Kidney capillary endothelial cell (primary cell): ENCODE results near the gene MIB1.

ENCODE experiments used
- DNase-seq: peaks from one replicate; pipeline ENCODE4 v3.0.0-alpha.2; 2018; ENCODE audit warnings: low spot score

Gene MIB1

DNA sequence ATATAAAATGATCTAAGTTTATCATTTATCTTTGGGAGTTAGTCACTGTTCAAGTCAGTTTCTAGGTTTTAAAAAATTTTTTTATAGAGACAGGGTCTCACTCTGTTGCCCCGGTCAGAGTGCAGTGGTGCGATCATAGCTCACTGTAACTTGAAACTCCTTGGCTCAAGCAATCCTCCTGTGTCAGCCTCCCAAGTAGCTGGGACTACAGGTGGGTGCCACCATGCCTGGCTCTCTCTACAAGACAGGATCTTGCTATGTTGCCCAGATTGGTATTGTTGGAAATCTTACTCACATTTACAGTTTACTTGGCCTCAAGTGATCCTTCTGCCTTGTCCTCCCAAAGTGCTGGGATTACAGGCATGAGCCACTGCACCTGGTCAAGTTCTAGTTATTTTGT lies 74.5 kb downstream of the MIB1 start:
- no peak for DNase-seq

DNA sequence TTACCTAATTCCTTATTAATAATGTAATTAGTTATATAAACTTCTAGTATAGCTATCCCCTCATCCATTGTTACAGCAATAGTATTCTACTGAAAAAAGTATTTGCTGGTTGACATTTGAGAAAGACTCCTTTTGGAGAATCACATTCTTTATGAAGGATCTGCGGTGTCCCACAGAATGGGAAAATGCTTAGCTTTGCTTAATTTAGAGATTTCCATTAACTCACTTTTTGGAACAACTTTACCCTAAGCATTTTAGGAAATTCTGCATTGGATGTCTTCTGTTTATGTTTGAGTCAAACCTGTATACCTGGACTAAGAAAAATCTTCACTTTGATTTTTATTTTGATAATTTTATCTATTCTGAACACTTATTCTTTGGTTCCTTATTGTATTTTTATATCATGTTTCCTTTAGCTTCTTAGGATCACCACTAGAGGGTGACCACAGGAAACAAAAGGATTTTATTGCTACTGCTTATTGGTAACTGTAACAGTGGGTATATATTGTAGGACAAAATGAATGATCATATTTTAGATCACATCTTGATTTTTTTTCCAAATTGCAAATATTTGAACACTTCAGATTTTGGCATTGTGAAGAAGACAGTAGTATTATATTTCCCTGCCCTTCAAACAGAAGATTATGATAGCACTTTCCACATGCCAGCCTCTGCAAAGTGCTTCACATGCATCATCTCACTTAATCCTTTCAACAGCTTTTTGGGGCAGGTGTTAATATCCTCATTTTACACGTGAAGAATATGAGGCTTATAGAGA lies 79.6 kb downstream of the MIB1 start:
- DNase-seq = peak; percentile 20

GRCh38 chr18:21820811-21821143 lies 80.2 kb downstream of the MIB1 start:
- DNase-seq = no peak

GRCh38 chr18:21823848-21824247 lies 83.3 kb downstream of the MIB1 start:
- no peak for DNase-seq

DNA sequence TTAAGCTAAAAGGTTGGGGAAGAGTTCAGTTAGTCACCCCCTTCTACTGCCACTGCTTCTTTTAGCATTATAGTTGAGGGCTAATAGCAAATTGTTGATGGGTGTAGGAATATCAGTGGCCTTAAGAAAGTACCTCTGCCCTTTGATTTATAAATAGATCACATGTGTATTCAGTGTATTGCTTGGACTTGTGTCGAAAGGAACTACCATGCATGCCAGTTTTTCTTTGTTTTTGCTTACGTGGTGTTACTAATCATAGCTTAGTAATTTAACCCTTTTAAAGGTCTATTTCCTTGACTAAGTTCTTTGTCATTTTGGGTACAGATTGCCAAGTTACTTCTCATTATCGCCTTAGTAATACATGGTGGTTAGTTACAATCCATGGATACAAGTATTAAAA lies 85.6 kb downstream of the MIB1 start:
- DNase-seq = peak; percentile 45

GRCh38 chr18:21826641-21827302 lies 86.2 kb downstream of the MIB1 start:
- DNase-seq = no peak

DNA sequence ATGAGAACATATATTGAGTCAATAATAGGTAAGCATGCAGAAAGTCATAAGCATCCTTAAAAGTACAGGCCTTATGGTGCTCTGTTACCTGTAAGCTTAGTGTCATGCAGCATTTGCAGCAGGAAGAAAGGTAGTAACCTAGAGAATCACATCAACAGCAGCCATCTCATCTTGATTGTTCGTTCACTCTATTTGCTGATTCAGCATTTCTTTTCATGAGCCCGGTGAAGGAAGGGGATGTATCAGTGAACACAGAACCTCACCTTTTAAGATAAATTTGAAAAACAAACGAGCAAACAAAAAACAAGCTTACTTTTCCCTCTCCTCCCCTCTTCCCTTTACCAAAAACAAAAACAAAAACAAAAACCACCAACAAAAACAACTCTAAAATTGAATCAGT lies 89.9 kb downstream of the MIB1 start:
- no peak for DNase-seq

- no peak for DNase-seq
These were observed 90.8 kb downstream of the MIB1 start for GRCh38 chr18:21831413-21831831.

DNA sequence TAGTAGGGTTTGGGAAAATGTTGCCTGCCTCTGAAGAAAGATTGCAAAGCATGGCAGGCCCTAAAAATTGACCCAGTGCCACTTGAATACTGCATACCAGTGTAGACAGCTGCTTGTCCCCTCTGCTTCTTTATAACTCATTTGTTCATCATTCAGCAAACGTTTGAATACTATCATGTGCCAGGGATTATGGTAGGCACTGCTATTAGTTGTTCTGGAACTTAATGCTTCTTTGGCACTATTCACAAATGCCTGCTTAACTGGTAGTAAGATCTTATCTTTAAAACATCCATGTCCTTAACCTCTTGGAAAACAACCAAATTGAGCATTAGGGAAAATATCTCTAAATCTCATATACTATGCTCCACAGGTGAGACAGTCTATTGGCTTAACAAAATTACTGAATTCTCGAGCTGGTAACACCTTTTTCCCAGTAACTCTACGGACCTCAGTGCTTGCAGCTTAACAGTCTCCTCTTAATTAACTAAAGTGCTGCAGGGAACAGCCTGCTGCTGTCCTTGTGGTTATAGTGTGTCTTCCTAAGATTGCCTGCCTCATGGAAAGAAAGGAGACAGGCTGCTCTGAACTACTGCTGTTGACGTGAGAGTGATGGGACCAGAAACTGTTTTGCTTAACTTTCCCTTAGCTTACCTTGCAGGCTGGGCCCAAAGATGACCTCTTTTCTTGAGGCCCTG lies 93.2 kb downstream of the MIB1 start:
- no peak for DNase-seq

- peak; percentile 30 for DNase-seq
These were observed 93.7 kb downstream of the MIB1 start for GRCh38 chr18:21834299-21834660.

DNA sequence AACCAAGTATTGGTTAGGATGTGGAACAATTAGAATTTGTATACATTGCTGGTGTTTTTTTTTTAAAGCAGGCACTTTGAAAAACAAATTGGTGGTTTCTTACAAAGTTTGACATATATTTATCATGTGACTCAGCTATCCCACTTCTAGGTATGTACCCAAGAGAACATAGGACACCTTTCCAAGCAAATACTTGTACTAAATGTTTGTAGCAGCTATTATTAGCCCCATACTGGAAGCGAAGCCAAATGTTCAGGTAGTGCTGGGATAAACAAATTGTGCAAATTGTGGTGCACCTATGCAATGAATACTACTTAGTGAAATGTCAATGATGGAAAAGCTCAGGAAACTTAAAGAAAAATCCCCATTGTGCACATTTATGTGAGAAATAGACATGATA lies 101.0 kb downstream of the MIB1 start:
- DNase-seq = no peak

GRCh38 chr18:21843341-21843740 lies 102.7 kb downstream of the MIB1 start:
- DNase-seq = no peak

DNA sequence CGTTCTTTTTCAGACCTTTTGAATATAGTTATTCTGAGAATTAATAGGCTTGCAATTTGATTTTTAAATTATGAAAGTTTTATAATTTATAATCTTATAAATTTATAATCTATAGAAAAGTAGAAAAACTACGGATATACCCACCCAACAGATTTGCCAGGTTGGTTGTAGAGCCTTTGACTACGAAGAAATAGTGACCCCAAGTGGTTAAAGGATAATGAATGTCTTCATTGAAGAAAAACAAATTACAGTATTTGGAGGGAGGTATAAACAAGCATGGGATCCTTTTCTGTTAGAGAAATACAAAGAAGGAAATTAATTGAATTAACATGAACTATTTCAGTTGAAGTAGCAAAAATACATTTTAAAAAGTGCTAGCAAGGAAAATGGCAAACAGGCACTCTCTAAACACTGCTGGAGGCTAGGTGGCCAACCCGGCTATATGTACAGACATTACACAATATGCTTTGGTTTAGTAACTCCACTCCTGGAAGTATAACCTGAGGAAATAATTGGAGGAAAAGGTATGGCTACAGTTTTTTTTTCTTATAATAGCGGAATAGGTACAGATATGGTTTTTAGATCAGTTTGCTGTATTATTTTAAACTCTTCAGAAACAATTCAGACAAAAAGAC lies 110.9 kb downstream of the MIB1 start:
- peak; percentile 8 for DNase-seq

- DNase-seq = no peak
These were observed 112.4 kb downstream of the MIB1 start for GRCh38 chr18:21853016-21853415.

DNA sequence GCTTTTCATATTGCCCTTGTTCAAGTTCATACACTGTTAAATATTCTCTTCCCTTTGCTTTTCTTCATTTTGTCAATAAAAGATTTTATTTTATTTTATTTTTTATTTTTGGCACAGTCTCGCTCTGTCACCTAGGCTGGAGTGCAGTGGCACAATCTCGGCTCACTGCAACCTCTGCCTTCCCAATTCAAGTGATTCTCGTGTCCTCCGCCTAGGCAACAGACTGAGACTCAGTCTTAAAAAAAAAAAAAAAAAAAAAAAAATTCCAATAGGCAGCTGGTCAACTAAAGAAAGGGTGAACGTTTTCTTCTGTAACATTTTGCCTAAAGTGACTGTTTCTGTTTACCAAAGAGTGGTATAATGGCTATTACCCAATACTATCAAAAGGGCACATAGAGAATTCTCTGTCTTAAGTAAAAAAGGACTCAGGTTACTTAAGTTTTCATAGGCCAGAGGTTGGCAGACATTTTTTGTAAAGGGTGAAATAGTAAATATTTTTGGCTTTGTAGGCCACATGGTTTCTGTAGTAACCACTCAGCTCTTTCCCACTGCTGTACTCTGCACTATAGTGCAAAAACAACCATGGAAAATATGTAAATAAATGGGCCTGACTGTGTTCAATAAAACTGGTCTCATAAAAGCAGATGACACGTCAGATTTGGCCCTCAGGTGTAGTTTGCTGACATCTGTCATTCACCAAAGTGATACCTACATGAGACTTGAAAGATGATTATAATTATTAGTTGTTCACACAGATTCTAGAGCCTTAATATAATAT lies 113.4 kb downstream of the MIB1 start:
- no peak for DNase-seq

- no peak for DNase-seq
These were observed 114.8 kb downstream of the MIB1 start for GRCh38 chr18:21855432-21855831.

GRCh38 chr18:21857871-21858270 lies 117.3 kb downstream of the MIB1 start:
- DNase-seq = no peak

DNA sequence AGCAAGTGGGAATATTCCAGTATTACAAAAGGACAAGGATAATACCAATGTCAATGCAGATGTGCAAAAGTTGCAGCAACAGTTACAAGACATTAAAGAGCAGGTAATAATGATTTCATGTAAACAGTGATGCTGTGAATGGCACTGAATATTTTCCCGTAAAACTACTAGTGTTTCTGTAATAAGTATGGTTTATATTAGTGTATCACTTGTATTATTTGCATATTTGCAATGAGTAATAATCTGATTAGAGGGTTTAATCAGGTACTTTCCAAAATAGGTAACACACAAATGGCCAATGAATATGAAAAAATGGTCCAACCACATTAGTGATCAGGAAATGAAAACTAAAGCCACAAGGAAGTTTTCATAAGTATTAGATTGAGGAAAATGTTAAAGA lies 118.0 kb downstream of the MIB1 start:
- DNase-seq = no peak

- no peak for DNase-seq
These were observed 123.8 kb downstream of the MIB1 start for GRCh38 chr18:21864386-21864785.

DNA sequence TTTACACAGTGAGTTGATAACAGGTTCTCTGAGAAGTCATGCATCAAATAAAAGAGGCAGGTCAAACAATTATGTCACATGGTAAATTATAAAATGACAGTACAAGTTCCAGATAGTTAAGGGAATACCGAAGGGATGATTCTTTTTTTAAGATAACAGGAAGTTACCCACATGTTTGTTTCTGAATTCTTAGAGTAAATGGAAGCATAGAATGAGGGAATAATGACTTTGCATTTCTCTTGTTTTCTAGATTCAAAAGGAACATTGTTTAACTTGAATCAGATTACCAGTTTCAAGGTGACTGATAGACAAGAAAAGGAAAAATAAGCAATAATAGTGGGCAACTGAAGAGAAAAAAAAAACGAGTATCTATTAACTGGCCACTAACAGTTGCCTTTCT lies 124.5 kb downstream of the MIB1 start:
- DNase-seq = no peak

- no peak for DNase-seq
These were observed 128.2 kb downstream of the MIB1 start for GRCh38 chr18:21868770-21869169.

DNA sequence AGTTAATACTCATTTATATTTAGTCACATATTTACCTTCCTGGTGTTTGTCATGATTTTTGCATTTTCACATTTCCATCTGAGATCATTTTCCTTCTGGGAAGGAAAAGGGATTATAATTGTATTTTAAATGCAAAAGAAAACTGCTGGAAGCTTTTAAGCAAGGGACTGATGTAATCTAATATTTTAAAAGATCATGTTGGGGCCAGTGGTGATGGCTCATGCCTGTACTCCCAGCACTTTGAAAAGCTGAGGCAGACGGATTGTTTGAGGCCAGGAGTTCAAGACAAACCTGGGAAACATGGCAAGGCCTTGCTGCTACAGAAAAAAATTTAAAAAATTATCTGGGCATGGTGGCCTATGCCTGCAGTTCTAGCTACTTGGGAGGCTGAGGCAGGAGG lies 149.0 kb downstream of the MIB1 start:
- DNase-seq = no peak
